Breast epithelium (tissue), 4 donors: ENCODE data around the gene NPR2. TPM values are rescaled to one million over a fixed set of nuclear protein-coding genes. Genes with fewer than 3 reads are reported as not detected.

Experiments used
- DNase-seq, 2 donors: peaks; one replicate each; pipeline ENCODE4 v3.0.0-alpha.2; 2019; ENCODE audit warnings: low spot score in 2 of 2
- H3K27ac ChIP-seq, 2 donors: fragments of 200-600 bp; sonication (generic) in 1 of 2; one replicate each; pipeline ENCODE4 v1.5.1; 2016 to 2019; ENCODE audit warnings: mild to moderate bottlenecking in 1 of 2
- H3K27me3 ChIP-seq, 2 donors: fragments of 200-600 bp; sonication (generic) in 1 of 2; one replicate each; pipeline versions ENCODE4 v1.5.1 to v1.6.0; 2017 to 2019; ENCODE audit warnings: control low read depth in 1 of 2, mild to moderate bottlenecking in 1 of 2
- H3K36me3 ChIP-seq: fragments of 200-600 bp; one replicate; pipeline ENCODE4 v1.5.1; 2019
- H3K4me1 ChIP-seq, 2 donors: fragments of 200-600 bp; sonication (generic); one replicate each; pipeline ENCODE4 v1.5.1; 2016 to 2019; ENCODE audit warnings: control low read depth in 1 of 2
- H3K4me3 ChIP-seq, 3 donors: fragments of 200-600 bp; sonication (generic); 1 replicate in 2 of 3; 2 replicates in 1 of 3; pipeline ENCODE4 v1.5.1; 2016 to 2019; ENCODE audit warnings: mild to moderate bottlenecking in 3 of 3, moderate library complexity in 2 of 3
- H3K9me3 ChIP-seq, 2 donors: fragments of 200-600 bp; sonication (generic) in 1 of 2; one replicate each; pipeline ENCODE4 v1.5.1; 2016 to 2019; ENCODE audit warnings: control low read depth in 1 of 2
- CTCF ChIP-seq, 3 donors: fragments of 450-650 bp; IDR thresholded peaks; one replicate each; pipeline ENCODE4 v1.5.1; 2016 to 2017; ENCODE audit warnings: antibody characterized with exemption in 3 of 3, mild to moderate bottlenecking in 3 of 3, moderate library complexity in 3 of 3
- POLR2A ChIP-seq: fragments of 450-650 bp; IDR thresholded peaks from one replicate; pipeline ENCODE4 v1.6.1; 2016; ENCODE audit warnings: antibody characterized with exemption, mild to moderate bottlenecking, moderate library complexity
- POLR2AphosphoS5 ChIP-seq, 3 donors: sonication (generic); formaldehyde crosslinking; IDR thresholded peaks; one replicate each; pipeline ENCODE4 v1.6.1; 2017; ENCODE audit warnings: antibody characterized with exemption in 3 of 3
- intact Hi-C: fragments of 100-400 bp; cut with DNase I; formaldehyde crosslinking; loops from one replicate; pipeline ENCODE4 v1.15.1; 2023; ENCODE audit warnings: low total_unique reads
- total RNA-seq, 3 donors: library from RNA; depleted of rRNA; stranded (reverse); fragments of >200 nt; gene quantifications; one replicate each; pipeline ENCODE4 v1.1.0, GENCODE V29; 2016

Gene NPR2
- total RNA-seq, 3 donors from 2014 or later = 10.2 to 34.2 (median 14.7) TPM

- no peak overlapping the region for H3K27ac ChIP-seq
- TF ChIP-seq POLR2AphosphoS5 (IDR thresholded peaks at IDR 0.05) (no peak), POLR2A (no peak), CTCF (IDR thresholded peaks at IDR 0.05) (no peak)
- no peaks in the 10 kb centered on the region for H3K36me3 ChIP-seq
- H3K9me3 ChIP-seq = no peaks in the 10 kb centered on the region
- H3K27me3 ChIP-seq = no peaks in the 10 kb centered on the region
- DNase-seq = no peak
- H3K4me1 ChIP-seq = peaks cover 0 to 10% of the 10 kb centered on the region in 2 donors
- intact Hi-C loops = no loop called here
- H3K4me3 ChIP-seq = no peak overlapping the region
These were observed 36.1 kb downstream of the NPR2 start for GRCh38 chr9:35827486-35827885.

GRCh38 chr9:35828716-35829083 is 37.3 kb downstream of the NPR2 start, which contains the start of gene FAM221B:
Gene FAM221B (minus strand): TSS chr9:35828732. CDS start chr9:35826161, 2,571 bp downstream.
- no peaks in the 10 kb centered on the region for H3K9me3 ChIP-seq
- TF ChIP-seq CTCF (IDR thresholded peaks at IDR 0.05) = no peak
- no peak for TF ChIP-seq POLR2A
- TF ChIP-seq POLR2AphosphoS5 (IDR thresholded peaks at IDR 0.05) = no peak
- no peaks in the 10 kb centered on the region for H3K27me3 ChIP-seq
- peak within 1 kb of the TSS; percentile 93 to 99 for H3K27ac ChIP-seq
- no peaks in the 10 kb centered on the region for H3K36me3 ChIP-seq
- H3K4me3 ChIP-seq = peak within 1 kb of the TSS; percentile 65 to 89 (median 77)
- peak in 1 of 2 donors; percentile 59 for DNase-seq
- intact Hi-C loops = no loop called here
- peaks cover 0 to 16% of the 10 kb centered on the region in 2 donors for H3K4me1 ChIP-seq

- Histone ChIP-seq H3K4me3 (peak within 1 kb of the TSS; percentile 65 to 89 (median 77)), H3K27me3 (no peaks in the 10 kb centered on the region), H3K4me1 (peaks cover 2 to 16% of the 10 kb centered on the region in 2 donors), H3K27ac (peak within 1 kb of the TSS; percentile 93 to 99), H3K9me3 (no peaks in the 10 kb centered on the region), H3K36me3 (no peaks in the 10 kb centered on the region)
- TF ChIP-seq POLR2AphosphoS5 (IDR thresholded peaks at IDR 0.05) (no peak), CTCF (IDR thresholded peaks at IDR 0.05) (no peak), POLR2A (no peak)
- peak; percentile 98 for DNase-seq
- intact Hi-C loops = no loop called here
These were observed 37.8 kb downstream of the NPR2 start, which contains the start of gene TMEM8B for GRCh38 chr9:35829084-35829763. Gene TMEM8B (plus strand): TSS chr9:35829228. CDS start chr9:35829448, 220 bp downstream.

- no peak for DNase-seq
- peak overlapping the region; percentile 93 to 99 for H3K27ac ChIP-seq
- H3K4me3 ChIP-seq = peak overlapping the region; percentile 65 to 89 (median 77)
- no peaks in the 10 kb centered on the region for H3K9me3 ChIP-seq
- intact Hi-C loops = loop anchor here (5.0 to 10.0 kb wide), 2 partner anchors 172 to 1905 kb away; partner anchors contain the start of genes CCDC107 and RMRP
- TF ChIP-seq POLR2AphosphoS5 (IDR thresholded peaks at IDR 0.05) = no peak
- H3K4me1 ChIP-seq = peaks cover 4 to 16% of the 10 kb centered on the region in 2 donors
- no peaks in the 10 kb centered on the region for H3K36me3 ChIP-seq
- no peaks in the 10 kb centered on the region for H3K27me3 ChIP-seq
These were observed 38.3 kb downstream of the NPR2 start for GRCh38 chr9:35829764-35830096.

- Histone ChIP-seq H3K27ac (peak overlapping the region; percentile 85 to 93), H3K9me3 (no peaks in the 10 kb centered on the region), H3K36me3 (no peaks in the 10 kb centered on the region), H3K27me3 (no peaks in the 10 kb centered on the region), H3K4me1 (peaks cover 4 to 16% of the 10 kb centered on the region in 2 donors), H3K4me3 (no peak overlapping the region)
- TF ChIP-seq CTCF (IDR thresholded peaks at IDR 0.05) (no peak), POLR2A (no peak), POLR2AphosphoS5 (IDR thresholded peaks at IDR 0.05) (no peak)
- intact Hi-C loops = loop anchor here (5.0 to 10.0 kb wide), 2 partner anchors 174 to 1904 kb away; partner anchors contain the start of genes CCDC107 and RMRP
- DNase-seq = no peak
These were observed 39.6 kb downstream of the NPR2 start for GRCh38 chr9:35831040-35831439.
